Measurements from ENCODE around the gene KRTAP5-11.
"Not testable (repeated sequence)": the region's sequence is repeated elsewhere in the genome, so short reads cannot be mapped to it uniquely, and the experiment has no call there.

DNA sequence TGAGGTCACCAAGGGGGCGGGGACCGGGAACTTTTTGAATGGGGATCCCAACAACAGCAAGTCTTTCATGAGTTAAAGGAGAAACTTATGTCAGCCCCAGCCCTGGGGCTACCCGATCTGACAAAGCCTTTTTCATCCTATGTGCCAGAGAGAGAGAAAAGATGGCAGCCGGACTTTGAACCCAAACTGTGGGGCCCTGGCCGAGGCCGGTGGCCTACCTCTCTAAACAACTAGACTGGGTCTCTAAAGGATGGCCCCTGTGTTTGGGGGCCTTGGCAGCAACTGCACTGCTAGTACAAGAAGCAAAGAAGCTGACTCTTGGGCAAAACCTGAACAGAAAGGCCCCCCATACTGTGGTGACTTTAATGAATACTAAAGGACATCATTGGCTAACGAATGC, 31.3 kb upstream of the KRTAP5-11 start:
- not testable (repeated sequence) for TF ChIP-seq RAD21 (conservative IDR thresholded peaks at IDR 0.05); EZH2 (IDR thresholded peaks at IDR 0.05; ENCODE audit: borderline replicate concordance, insufficient read depth, low read length, poor library complexity, severe bottlenecking); POLR2AphosphoS5 (IDR thresholded peaks at IDR 0.05); TAF1 (IDR thresholded peaks at IDR 0.05; ENCODE audit: low read depth); EP300 (conservative IDR thresholded peaks at IDR 0.05; ENCODE audit: poor library complexity, severe bottlenecking)
- TF ChIP-seq, protein P1, sequence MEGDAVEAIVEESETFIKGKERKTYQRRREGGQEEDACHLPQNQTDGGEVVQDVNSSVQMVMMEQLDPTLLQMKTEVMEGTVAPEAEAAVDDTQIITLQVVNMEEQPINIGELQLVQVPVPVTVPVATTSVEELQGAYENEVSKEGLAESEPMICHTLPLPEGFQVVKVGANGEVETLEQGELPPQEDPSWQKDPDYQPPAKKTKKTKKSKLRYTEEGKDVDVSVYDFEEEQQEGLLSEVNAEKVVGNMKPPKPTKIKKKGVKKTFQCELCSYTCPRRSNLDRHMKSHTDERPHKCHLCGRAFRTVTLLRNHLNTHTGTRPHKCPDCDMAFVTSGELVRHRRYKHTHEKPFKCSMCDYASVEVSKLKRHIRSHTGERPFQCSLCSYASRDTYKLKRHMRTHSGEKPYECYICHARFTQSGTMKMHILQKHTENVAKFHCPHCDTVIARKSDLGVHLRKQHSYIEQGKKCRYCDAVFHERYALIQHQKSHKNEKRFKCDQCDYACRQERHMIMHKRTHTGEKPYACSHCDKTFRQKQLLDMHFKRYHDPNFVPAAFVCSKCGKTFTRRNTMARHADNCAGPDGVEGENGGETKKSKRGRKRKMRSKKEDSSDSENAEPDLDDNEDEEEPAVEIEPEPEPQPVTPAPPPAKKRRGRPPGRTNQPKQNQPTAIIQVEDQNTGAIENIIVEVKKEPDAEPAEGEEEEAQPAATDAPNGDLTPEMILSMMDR (IDR thresholded peaks at IDR 0.05; ENCODE audit: poor library complexity, severe bottlenecking): not testable (repeated sequence)
- TF ChIP-seq, protein P2, sequence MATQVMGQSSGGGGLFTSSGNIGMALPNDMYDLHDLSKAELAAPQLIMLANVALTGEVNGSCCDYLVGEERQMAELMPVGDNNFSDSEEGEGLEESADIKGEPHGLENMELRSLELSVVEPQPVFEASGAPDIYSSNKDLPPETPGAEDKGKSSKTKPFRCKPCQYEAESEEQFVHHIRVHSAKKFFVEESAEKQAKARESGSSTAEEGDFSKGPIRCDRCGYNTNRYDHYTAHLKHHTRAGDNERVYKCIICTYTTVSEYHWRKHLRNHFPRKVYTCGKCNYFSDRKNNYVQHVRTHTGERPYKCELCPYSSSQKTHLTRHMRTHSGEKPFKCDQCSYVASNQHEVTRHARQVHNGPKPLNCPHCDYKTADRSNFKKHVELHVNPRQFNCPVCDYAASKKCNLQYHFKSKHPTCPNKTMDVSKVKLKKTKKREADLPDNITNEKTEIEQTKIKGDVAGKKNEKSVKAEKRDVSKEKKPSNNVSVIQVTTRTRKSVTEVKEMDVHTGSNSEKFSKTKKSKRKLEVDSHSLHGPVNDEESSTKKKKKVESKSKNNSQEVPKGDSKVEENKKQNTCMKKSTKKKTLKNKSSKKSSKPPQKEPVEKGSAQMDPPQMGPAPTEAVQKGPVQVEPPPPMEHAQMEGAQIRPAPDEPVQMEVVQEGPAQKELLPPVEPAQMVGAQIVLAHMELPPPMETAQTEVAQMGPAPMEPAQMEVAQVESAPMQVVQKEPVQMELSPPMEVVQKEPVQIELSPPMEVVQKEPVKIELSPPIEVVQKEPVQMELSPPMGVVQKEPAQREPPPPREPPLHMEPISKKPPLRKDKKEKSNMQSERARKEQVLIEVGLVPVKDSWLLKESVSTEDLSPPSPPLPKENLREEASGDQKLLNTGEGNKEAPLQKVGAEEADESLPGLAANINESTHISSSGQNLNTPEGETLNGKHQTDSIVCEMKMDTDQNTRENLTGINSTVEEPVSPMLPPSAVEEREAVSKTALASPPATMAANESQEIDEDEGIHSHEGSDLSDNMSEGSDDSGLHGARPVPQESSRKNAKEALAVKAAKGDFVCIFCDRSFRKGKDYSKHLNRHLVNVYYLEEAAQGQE (IDR thresholded peaks at IDR 0.05; ENCODE audit: borderline replicate concordance): not testable (repeated sequence)

Data from neural cell (in vitro differentiated cells).